Measurements from ENCODE around the gene CCDC148. TPM values are rescaled to one million over a fixed set of nuclear protein-coding genes. Genes with fewer than 3 reads are reported as not detected.

The CCDC148 gene
- total RNA-seq, 1 experiment from 2014 or later = 0.11 TPM

DNA sequence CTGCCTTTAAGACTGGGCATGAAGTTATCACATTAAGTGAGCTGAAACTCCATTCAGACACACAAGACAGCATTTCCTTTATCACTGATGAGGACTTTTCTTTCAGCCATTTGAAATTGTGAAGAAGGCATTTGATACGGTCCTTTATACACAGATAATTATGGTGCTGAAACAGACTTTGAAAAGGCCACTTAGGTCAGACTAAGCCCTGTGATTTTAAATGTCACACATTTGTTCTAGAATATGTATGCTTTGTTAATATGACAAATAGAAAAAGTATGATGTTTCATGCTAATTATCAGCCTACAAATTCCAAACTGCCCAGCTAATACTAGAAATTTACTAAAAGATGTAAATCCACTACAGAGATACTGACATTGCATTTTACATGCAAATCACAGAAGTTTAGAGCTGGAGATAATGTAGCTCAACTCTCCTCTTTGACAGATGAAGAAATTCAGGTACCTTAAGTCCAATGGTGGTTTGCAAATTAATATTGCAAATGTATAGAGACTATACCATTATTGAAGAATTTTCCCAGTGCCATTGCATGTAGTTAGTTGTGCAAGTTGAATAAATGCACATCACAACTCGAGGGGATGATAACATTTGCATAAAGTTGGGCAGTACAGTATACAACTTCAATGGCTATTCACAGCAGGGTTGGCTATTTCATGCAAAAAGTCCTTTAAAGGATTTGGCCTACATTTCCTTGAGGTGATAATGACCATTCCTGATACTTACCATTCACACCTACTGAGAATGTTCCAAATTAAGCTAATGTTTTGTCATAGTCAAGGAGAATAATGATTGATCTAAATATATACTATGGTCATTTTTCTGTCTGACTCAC, 179.7 kb downstream of the CCDC148 start:
- H4K20me1 ChIP-seq (ENCODE audit: low read length) = no peaks in the 10 kb centered on the region
- H3K27me3 ChIP-seq (ENCODE audit: low read length) = peaks cover 6% of the 10 kb centered on the region; the same call in 1 of the 2 replicates
- no TSS peak for BruUV-seq (replicated peaks)
- H3K79me2 ChIP-seq (ENCODE audit: low read length) = no peaks in the 10 kb centered on the region
- H3K4me1 ChIP-seq (ENCODE audit: insufficient read depth, low read length) = no peaks in the 10 kb centered on the region
- no peak overlapping the region for H3K9ac ChIP-seq (ENCODE audit: low read length)
- POLR2A ChIA-PET (ENCODE audit: unreplicated experiment) = no interaction called here
- ATAC-seq = no peak
- no peaks in the 10 kb centered on the region for H3K36me3 ChIP-seq (ENCODE audit: low read depth, low read length)
- H3K9me3 ChIP-seq (ENCODE audit: low read length) = no peaks in the 10 kb centered on the region
- TF ChIP-seq EZH2phosphoT487 (IDR thresholded peaks at IDR 0.05; ENCODE audit: borderline replicate concordance, low read length) (no peak), EZH2 (IDR thresholded peaks at IDR 0.05; ENCODE audit: low read length, unreplicated experiment) (no peak)
- TF ChIP-seq, protein P1, sequence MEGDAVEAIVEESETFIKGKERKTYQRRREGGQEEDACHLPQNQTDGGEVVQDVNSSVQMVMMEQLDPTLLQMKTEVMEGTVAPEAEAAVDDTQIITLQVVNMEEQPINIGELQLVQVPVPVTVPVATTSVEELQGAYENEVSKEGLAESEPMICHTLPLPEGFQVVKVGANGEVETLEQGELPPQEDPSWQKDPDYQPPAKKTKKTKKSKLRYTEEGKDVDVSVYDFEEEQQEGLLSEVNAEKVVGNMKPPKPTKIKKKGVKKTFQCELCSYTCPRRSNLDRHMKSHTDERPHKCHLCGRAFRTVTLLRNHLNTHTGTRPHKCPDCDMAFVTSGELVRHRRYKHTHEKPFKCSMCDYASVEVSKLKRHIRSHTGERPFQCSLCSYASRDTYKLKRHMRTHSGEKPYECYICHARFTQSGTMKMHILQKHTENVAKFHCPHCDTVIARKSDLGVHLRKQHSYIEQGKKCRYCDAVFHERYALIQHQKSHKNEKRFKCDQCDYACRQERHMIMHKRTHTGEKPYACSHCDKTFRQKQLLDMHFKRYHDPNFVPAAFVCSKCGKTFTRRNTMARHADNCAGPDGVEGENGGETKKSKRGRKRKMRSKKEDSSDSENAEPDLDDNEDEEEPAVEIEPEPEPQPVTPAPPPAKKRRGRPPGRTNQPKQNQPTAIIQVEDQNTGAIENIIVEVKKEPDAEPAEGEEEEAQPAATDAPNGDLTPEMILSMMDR (conservative IDR thresholded peaks at IDR 0.05; ENCODE audit: low read depth, low read length) = no peak
- no peak overlapping the region for H3K4me2 ChIP-seq (ENCODE audit: low read length)
- no peak for DNase-seq
- H3K4me3 ChIP-seq (ENCODE audit: low read length) = no peak overlapping the region
- intact Hi-C loops (cut with micrococcal nuclease) = no loop called here
- H2AFZ ChIP-seq (ENCODE audit: low read length) = no peak overlapping the region
- H3K9me2 ChIP-seq (replicated peaks; ENCODE audit: low read length) = no peaks in the 10 kb centered on the region
- H3F3A ChIP-seq (ENCODE audit: low read length, unreplicated experiment) = no peaks in the 10 kb centered on the region
- no peak overlapping the region for H3K27ac ChIP-seq (ENCODE audit: low read length)
- CTCF ChIA-PET = no interaction called here

GRCh38 chr2:158273791-158274190, 182.8 kb downstream of the CCDC148 start:
- peaks cover 6% of the 10 kb centered on the region; the same call in 1 of the 2 replicates for H3K27me3 ChIP-seq (ENCODE audit: low read length)
- H3K9me3 ChIP-seq (ENCODE audit: low read length) = no peaks in the 10 kb centered on the region
- no peak overlapping the region for H3K27ac ChIP-seq (ENCODE audit: low read length)
- no peak overlapping the region for H2AFZ ChIP-seq (ENCODE audit: low read length)
- no peaks in the 10 kb centered on the region for H3F3A ChIP-seq (ENCODE audit: low read length, unreplicated experiment)
- intact Hi-C loops (cut with micrococcal nuclease) = no loop called here
- ChIA-PET CTCF (no interaction called here), POLR2A (ENCODE audit: unreplicated experiment) (no interaction called here)
- ATAC-seq = no peak
- no peak overlapping the region for H3K4me3 ChIP-seq (ENCODE audit: low read length)
- no peaks in the 10 kb centered on the region for H3K79me2 ChIP-seq (ENCODE audit: low read length)
- H3K4me2 ChIP-seq (ENCODE audit: low read length) = no peak overlapping the region
- no peaks in the 10 kb centered on the region for H4K20me1 ChIP-seq (ENCODE audit: low read length)
- no peak for DNase-seq
- TF ChIP-seq, protein P1 (conservative IDR thresholded peaks at IDR 0.05; ENCODE audit: low read depth, low read length) = no peak
- TF ChIP-seq EZH2phosphoT487 (IDR thresholded peaks at IDR 0.05; ENCODE audit: borderline replicate concordance, low read length) (no peak), EZH2 (IDR thresholded peaks at IDR 0.05; ENCODE audit: low read length, unreplicated experiment) (no peak)
- no peak overlapping the region for H3K9ac ChIP-seq (ENCODE audit: low read length)
- no TSS peak for BruUV-seq (replicated peaks)
- no peaks in the 10 kb centered on the region for H3K36me3 ChIP-seq (ENCODE audit: low read depth, low read length)
- H3K9me2 ChIP-seq (replicated peaks; ENCODE audit: low read length) = no peaks in the 10 kb centered on the region
- H3K4me1 ChIP-seq (ENCODE audit: insufficient read depth, low read length) = no peaks in the 10 kb centered on the region

DNA sequence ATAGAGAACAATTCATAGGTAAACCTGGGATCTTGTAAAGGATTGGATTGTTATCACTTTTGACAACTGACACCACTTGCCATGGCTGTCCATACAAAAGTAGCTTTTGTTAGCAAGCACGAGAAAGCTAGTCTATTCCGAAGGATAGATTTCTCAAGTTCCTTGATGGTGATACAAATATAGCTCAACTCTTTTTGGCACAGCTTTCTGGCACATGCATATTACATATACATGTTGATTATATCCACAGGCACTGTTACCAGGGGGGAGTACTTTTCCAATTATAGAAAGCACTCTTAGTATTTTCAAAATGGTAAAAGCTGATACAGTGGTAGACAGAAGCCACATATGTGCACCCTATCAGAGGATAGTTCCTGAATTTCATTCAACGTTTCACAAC, 186.0 kb downstream of the CCDC148 start:
- CTCF ChIA-PET = no interaction called here
- Histone ChIP-seq H3K4me2 (ENCODE audit: low read length) (no peak overlapping the region), H3K27ac (ENCODE audit: low read length) (no peak overlapping the region), H3K9ac (ENCODE audit: low read length) (no peak overlapping the region), H3K9me2 (replicated peaks; ENCODE audit: low read length) (no peaks in the 10 kb centered on the region), H4K20me1 (ENCODE audit: low read length) (no peaks in the 10 kb centered on the region), H3K79me2 (ENCODE audit: low read length) (no peaks in the 10 kb centered on the region), H3K4me1 (ENCODE audit: insufficient read depth, low read length) (no peaks in the 10 kb centered on the region), H3K4me3 (ENCODE audit: low read length) (no peak overlapping the region), H3K36me3 (ENCODE audit: low read depth, low read length) (no peaks in the 10 kb centered on the region), H2AFZ (ENCODE audit: low read length) (no peak overlapping the region), H3K9me3 (ENCODE audit: low read length) (no peaks in the 10 kb centered on the region), H3K27me3 (ENCODE audit: low read length) (peaks cover 22% of the 10 kb centered on the region), H3F3A (ENCODE audit: low read length, unreplicated experiment) (no peaks in the 10 kb centered on the region)
- DNase-seq (no peak), ATAC-seq (no peak)
- no peak for TF ChIP-seq EZH2phosphoT487 (IDR thresholded peaks at IDR 0.05; ENCODE audit: borderline replicate concordance, low read length)
- POLR2A ChIA-PET (ENCODE audit: unreplicated experiment) = no interaction called here
- no TSS peak for BruUV-seq (replicated peaks)
- intact Hi-C loops (cut with micrococcal nuclease) = no loop called here

Data from PC-3 (cell line).